ENCODE measurements around the gene ASF1B.
"Not testable (repeated sequence)": the region's sequence is repeated elsewhere in the genome, so short reads cannot be mapped to it uniquely, and the experiment has no call there.

Gene ASF1B

GRCh38 chr19:14136509-14137281 lies at the start of gene ASF1B:
Gene ASF1B (minus strand): TSS chr19:14136589. CDS start chr19:14136456, 133 bp downstream.
- peak; percentile 98 for DNase-seq (ENCODE audit: low spot score)

- not testable (repeated sequence) for DNase-seq (ENCODE audit: low spot score)
Measured at GRCh38 chr19:14185691-14186090, 49.3 kb upstream of the ASF1B start.

- DNase-seq (ENCODE audit: low spot score) = no peak
Measured at GRCh38 chr19:14185158-14185557, 48.8 kb upstream of the ASF1B start.

- no peak for DNase-seq (ENCODE audit: low spot score)
Measured at GRCh38 chr19:14183741-14184350, 47.5 kb upstream of the ASF1B start.

GRCh38 chr19:14182476-14182875 lies 46.1 kb upstream of the ASF1B start:
- no peak for DNase-seq (ENCODE audit: low spot score)

- no peak for DNase-seq (ENCODE audit: low spot score)
Measured at GRCh38 chr19:14181906-14182305, 45.5 kb upstream of the ASF1B start.

GRCh38 chr19:14181199-14181598 lies 44.8 kb upstream of the ASF1B start:
- not testable (repeated sequence) for DNase-seq (ENCODE audit: low spot score)

- DNase-seq (ENCODE audit: low spot score) = no peak
Measured at GRCh38 chr19:14177496-14178074, 41.2 kb upstream of the ASF1B start.

- no peak for DNase-seq (ENCODE audit: low spot score)
Measured at GRCh38 chr19:14175351-14175792, 39.0 kb upstream of the ASF1B start.

GRCh38 chr19:14174883-14175282 lies 38.5 kb upstream of the ASF1B start:
- no peak for DNase-seq (ENCODE audit: low spot score)

GRCh38 chr19:14168993-14169392 lies 32.6 kb upstream of the ASF1B start:
- no peak for DNase-seq (ENCODE audit: low spot score)

- no peak for DNase-seq (ENCODE audit: low spot score)
Measured at GRCh38 chr19:14168259-14168972, 32.0 kb upstream of the ASF1B start.

GRCh38 chr19:14167576-14168138 lies 31.3 kb upstream of the ASF1B start:
- DNase-seq (ENCODE audit: low spot score) = no peak

- no peak for DNase-seq (ENCODE audit: low spot score)
Measured at GRCh38 chr19:14166999-14167575, 30.7 kb upstream of the ASF1B start.

GRCh38 chr19:14165990-14166830 lies 29.8 kb upstream of the ASF1B start:
- DNase-seq (ENCODE audit: low spot score) = no peak

- DNase-seq (ENCODE audit: low spot score) = no peak
Measured at GRCh38 chr19:14164724-14165493, 28.5 kb upstream of the ASF1B start.

GRCh38 chr19:14164082-14164481 lies 27.7 kb upstream of the ASF1B start:
- no peak for DNase-seq (ENCODE audit: low spot score)

- DNase-seq (ENCODE audit: low spot score) = no peak
Measured at GRCh38 chr19:14162871-14163297, 26.5 kb upstream of the ASF1B start.

GRCh38 chr19:14161305-14161704 lies 24.9 kb upstream of the ASF1B start:
- no peak for DNase-seq (ENCODE audit: low spot score)
